Mammary epithelial cell (primary cell): Measurements from ENCODE around the gene TFB2M.

Source experiments
- EZH2 ChIP-seq: IDR thresholded peaks from 2 replicates; pipeline ENCODE4 v1.6.1; 2012; ENCODE audit warnings: low read length, inconsistent platforms, borderline replicate concordance
- TF ChIP-seq, protein P1 (sequence below), 2 donors: IDR thresholded peaks in 1 of 2; conservative IDR thresholded peaks in 1 of 2; 2 replicates each; pipeline ENCODE4 v1.5.1; 2011 to 2012; ENCODE audit warnings: inconsistent platforms in 2 of 2, low read length in 2 of 2, mild to moderate bottlenecking in 2 of 2, control low read depth in 1 of 2, low read depth in 1 of 2; ENCODE audit not compliant: insufficient read depth in 1 of 2; ENCODE audit errors: extremely low read depth in 1 of 2

DNA sequence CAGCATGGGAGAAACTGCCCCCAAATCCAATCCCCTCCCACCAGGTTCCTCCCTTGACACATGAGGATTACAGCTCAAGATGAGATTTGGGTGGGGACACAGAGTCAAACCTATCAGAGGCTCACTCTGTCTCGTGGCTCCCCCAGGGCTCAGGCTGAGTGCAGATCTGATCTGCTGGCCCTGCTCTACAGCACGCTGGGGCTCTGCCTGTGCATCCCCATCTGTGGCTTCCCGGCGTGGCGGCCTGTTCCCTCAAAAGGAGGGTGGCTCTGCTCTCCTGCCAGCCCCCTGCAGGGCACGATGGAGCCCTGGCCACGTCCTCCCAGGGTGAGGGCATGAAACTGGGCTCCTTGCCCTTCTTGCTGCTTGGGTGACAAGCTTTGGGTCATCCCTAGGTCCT, 39.1 kb downstream of the TFB2M start:
- TF ChIP-seq, protein P1, sequence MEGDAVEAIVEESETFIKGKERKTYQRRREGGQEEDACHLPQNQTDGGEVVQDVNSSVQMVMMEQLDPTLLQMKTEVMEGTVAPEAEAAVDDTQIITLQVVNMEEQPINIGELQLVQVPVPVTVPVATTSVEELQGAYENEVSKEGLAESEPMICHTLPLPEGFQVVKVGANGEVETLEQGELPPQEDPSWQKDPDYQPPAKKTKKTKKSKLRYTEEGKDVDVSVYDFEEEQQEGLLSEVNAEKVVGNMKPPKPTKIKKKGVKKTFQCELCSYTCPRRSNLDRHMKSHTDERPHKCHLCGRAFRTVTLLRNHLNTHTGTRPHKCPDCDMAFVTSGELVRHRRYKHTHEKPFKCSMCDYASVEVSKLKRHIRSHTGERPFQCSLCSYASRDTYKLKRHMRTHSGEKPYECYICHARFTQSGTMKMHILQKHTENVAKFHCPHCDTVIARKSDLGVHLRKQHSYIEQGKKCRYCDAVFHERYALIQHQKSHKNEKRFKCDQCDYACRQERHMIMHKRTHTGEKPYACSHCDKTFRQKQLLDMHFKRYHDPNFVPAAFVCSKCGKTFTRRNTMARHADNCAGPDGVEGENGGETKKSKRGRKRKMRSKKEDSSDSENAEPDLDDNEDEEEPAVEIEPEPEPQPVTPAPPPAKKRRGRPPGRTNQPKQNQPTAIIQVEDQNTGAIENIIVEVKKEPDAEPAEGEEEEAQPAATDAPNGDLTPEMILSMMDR (conservative IDR thresholded peaks at IDR 0.05 in 1 of 2, IDR thresholded peaks at IDR 0.05 in 1 of 2; ENCODE audit: extremely low read depth in 1 of 2, insufficient read depth in 1 of 2, low read depth in 1 of 2, low read length in 2 of 2): no peak
- TF ChIP-seq EZH2: no peak
